B cell (primary cell): ENCODE measurements around the gene CHRM2. TPM values are rescaled to one million over a fixed set of nuclear protein-coding genes. Genes with fewer than 3 reads are reported as not detected.

Source experiments
- ATAC-seq: fragments of 200-7000 bp; cut with Tn5 transposase; one replicate; pipeline ENCODE4 v1.10.0; 2021; ENCODE audit warnings: low read depth, mild to moderate bottlenecking, moderate number of reproducible peaks, moderate library complexity
- CTCF ChIA-PET: fragments of 350-600 bp; sonication (Branson Sonifier 250); formaldehyde crosslinking; loops from one replicate; lab custom pipeline; 2021; ENCODE audit warnings: antibody characterized with exemption, inconsistent platforms; lab: Charles Lee
- POLR2A ChIA-PET: fragments of 350-600 bp; sonication (Branson Sonifier 250); formaldehyde crosslinking; loops from one replicate; lab custom pipeline; 2021; ENCODE audit warnings: antibody characterized with exemption; lab: Charles Lee
- DNase-seq: peaks from one replicate; pipeline ENCODE4 v3.0.0; 2013
- H2AFZ ChIP-seq: 2 replicates; pipeline ENCODE4 v1.6.1; 2012; ENCODE audit warnings: mild to moderate bottlenecking, low read depth, low read length; ENCODE audit not compliant: insufficient read depth, poor library complexity, severe bottlenecking
- H3K27ac ChIP-seq, 2 donors: 1 replicate in 1 of 2; 2 replicates in 1 of 2; pipeline ENCODE4 v1.5.1; 2012 to 2013; ENCODE audit warnings: low read length in 2 of 2, mild to moderate bottlenecking in 2 of 2, moderate library complexity in 1 of 2
- H3K27me3 ChIP-seq, 4 experiments: fragments of 200-600 bp in 1 of 4; sonication (generic) in 1 of 4; replicated peaks in 1 of 4; 1 replicate in 2 of 4; 2 replicates in 2 of 4; pipeline versions ENCODE4 v1.6.1 to v1.7.0; 2013 to 2016; ENCODE audit warnings: low read length in 3 of 4, mild to moderate bottlenecking in 2 of 4, mixed read lengths in 1 of 4, moderate library complexity in 1 of 4; ENCODE audit not compliant: insufficient read depth in 4 of 4, control insufficient read depth in 3 of 4; ENCODE audit errors: control extremely low read depth in 1 of 4
- H3K36me3 ChIP-seq, 2 experiments: replicated peaks in 1 of 2; 1 replicate in 1 of 2; 2 replicates in 1 of 2; pipeline versions ENCODE4 v1.6.1 to v1.7.1; 2013; ENCODE audit warnings: low read length in 1 of 2; ENCODE audit not compliant: insufficient read depth in 2 of 2, control insufficient read depth in 1 of 2; ENCODE audit errors: control extremely low read depth in 1 of 2, extremely low read depth in 1 of 2
- H3K4me1 ChIP-seq, 2 donors: fragments of 200-600 bp in 1 of 2; sonication (generic) in 1 of 2; 1 replicate in 1 of 2; 2 replicates in 1 of 2; pipeline versions ENCODE4 v1.5.1 to v1.6.1; 2013 to 2017; ENCODE audit warnings: low read length in 2 of 2; ENCODE audit not compliant: control insufficient read depth in 2 of 2, insufficient read depth in 2 of 2
- H3K4me2 ChIP-seq: replicated peaks from 2 replicates; pipeline ENCODE3; 2012; ENCODE audit warnings: mild to moderate bottlenecking, low read depth, low read length; ENCODE audit not compliant: poor library complexity, severe bottlenecking
- H3K4me3 ChIP-seq, 5 experiments: fragments of 200-600 bp in 1 of 5; sonication (generic) in 1 of 5; 1 replicate in 3 of 5; 2 replicates in 2 of 5; pipeline versions ENCODE4 v1.5.1 to v1.7.0; 2011 to 2016; ENCODE audit warnings: low read length in 4 of 5, mild to moderate bottlenecking in 4 of 5, low read depth in 2 of 5, control low read depth in 1 of 5, moderate library complexity in 1 of 5; ENCODE audit not compliant: insufficient read depth in 1 of 5; ENCODE audit errors: control extremely low read depth in 1 of 5, extremely low read depth in 1 of 5
- H3K79me2 ChIP-seq: fragments of 200-600 bp; sonication (generic); one replicate; pipeline ENCODE4 v1.6.0; 2016; ENCODE audit warnings: low read length; ENCODE audit not compliant: control insufficient read depth, insufficient read depth
- H3K9ac ChIP-seq: fragments of 200-600 bp; sonication (generic); 2 replicates; pipeline ENCODE4 v1.6.1; 2017; ENCODE audit warnings: mild to moderate bottlenecking, low read length, moderate library complexity
- H3K9me3 ChIP-seq, 3 donors: one replicate each; pipeline versions ENCODE4 v1.6.1 to v1.7.1; 2013; ENCODE audit warnings: low read length in 2 of 3; ENCODE audit not compliant: control insufficient read depth in 2 of 3, insufficient read depth in 1 of 3; ENCODE audit errors: control extremely low read depth in 1 of 3
- H4K20me1 ChIP-seq: 2 replicates; pipeline ENCODE4 v1.6.0; 2012; ENCODE audit warnings: mild to moderate bottlenecking, low read length; ENCODE audit not compliant: insufficient read depth, control insufficient read depth, poor library complexity, severe bottlenecking
- H3K27ac Mint-ChIP-seq: one replicate; pipeline ENCODE4 v1.8.0; 2021; ENCODE audit warnings: mixed read lengths
- H3K27me3 Mint-ChIP-seq: one replicate; pipeline ENCODE4 v1.8.0; 2021; ENCODE audit warnings: mixed read lengths
- H3K4me1 Mint-ChIP-seq: one replicate; pipeline ENCODE4 v1.8.0; 2021; ENCODE audit warnings: mixed read lengths
- H3K4me3 Mint-ChIP-seq: one replicate; pipeline ENCODE4 v1.8.0; 2021; ENCODE audit warnings: mixed read lengths
- H3K9me3 Mint-ChIP-seq: one replicate; pipeline ENCODE4 v1.8.0; 2022; ENCODE audit warnings: mixed read lengths; ENCODE audit not compliant: insufficient read depth
- CTCF ChIP-seq: fragments of 200-600 bp; IDR thresholded peaks from one replicate; pipeline ENCODE4 v1.8.0; 2022; ENCODE audit warnings: antibody characterized with exemption, mild to moderate bottlenecking
- EZH2 ChIP-seq: IDR thresholded peaks from 2 replicates; pipeline ENCODE4 v1.6.1; 2012; ENCODE audit warnings: borderline replicate concordance, low read depth, mild to moderate bottlenecking, moderate library complexity, low read length; ENCODE audit not compliant: insufficient read depth, poor library complexity, severe bottlenecking
- WGBS: methylation state at CpG from one replicate; pipeline ENCODE4 v1.1.5; 2013; ENCODE audit warnings: missing lambda C conversion rate; ENCODE audit not compliant: insufficient coverage; 5-methylcytosine and 5-hydroxymethylcytosine counted together
- intact Hi-C: fragments of 100-400 bp; cut with micrococcal nuclease; formaldehyde crosslinking; loops from one replicate; pipeline ENCODE4 v1.10.0; 2022
- polyA plus RNA-seq: library from polyadenylated mRNA; depleted of rRNA; stranded (reverse); fragments of >200 nt; gene quantifications from 2 replicates; pipeline ENCODE4 v1.2.3, GENCODE V29; 2012
- total RNA-seq, 2 donors: library from RNA; stranded (reverse); fragments of 120-200 nt in 1 of 2; gene quantifications; 1 replicate in 1 of 2; 2 replicates in 1 of 2; pipeline versions ENCODE4 v1.2.3 to v1.2.4, GENCODE V29; 2013 to 2022

The CHRM2 gene
- total and polyA plus RNA-seq, 2 donors (not counting 1 experiment from before 2014, with no cell fraction given), result not detected

GRCh38 chr7:136883046-136883445, 14.6 kb downstream of the CHRM2 start:
- CTCF ChIA-PET, result no interaction called here
- H3K9ac ChIP-seq, result no peak overlapping the region
- WGBS, result no CpG with 5 or more reads among the region's 3 CpGs
- no peaks in the 10 kb centered on the region for H3K4me1 ChIP-seq
- H3K4me1 Mint-ChIP-seq, result no peaks in the 10 kb centered on the region
- no peaks in the 10 kb centered on the region for H3K79me2 ChIP-seq
- intact Hi-C loops, result no loop called here
- no peak for DNase-seq
- H3K36me3 ChIP-seq, result no peaks in the 10 kb centered on the region
- H3K9me3 ChIP-seq, result no peaks in the 10 kb centered on the region
- peaks cover 2% of the 10 kb centered on the region for H3K9me3 Mint-ChIP-seq
- no peak overlapping the region for H3K4me3 Mint-ChIP-seq
- no peak for ATAC-seq
- no peak overlapping the region for H2AFZ ChIP-seq
- POLR2A ChIA-PET, result no interaction called here
- H3K27ac ChIP-seq, result no peak overlapping the region
- TF ChIP-seq EZH2, result no peak
- no peak for TF ChIP-seq CTCF
- no peaks in the 10 kb centered on the region for H3K27me3 ChIP-seq
- H4K20me1 ChIP-seq, result no peaks in the 10 kb centered on the region
- no peak overlapping the region for H3K4me3 ChIP-seq
- H3K4me2 ChIP-seq, result no peak overlapping the region
- no peaks in the 10 kb centered on the region for H3K27me3 Mint-ChIP-seq
- no peak overlapping the region for H3K27ac Mint-ChIP-seq

GRCh38 chr7:136884492-136884891, 16.0 kb downstream of the CHRM2 start:
- no peak overlapping the region for H3K4me3 Mint-ChIP-seq
- Histone ChIP-seq H3K9ac (no peak overlapping the region), H3K4me3 (no peak overlapping the region), H3K27ac (no peak overlapping the region), H3K9me3 (no peaks in the 10 kb centered on the region), H2AFZ (no peak overlapping the region), H3K79me2 (no peaks in the 10 kb centered on the region), H3K4me2 (no peak overlapping the region), H4K20me1 (no peaks in the 10 kb centered on the region), H3K36me3 (no peaks in the 10 kb centered on the region), H3K4me1 (no peaks in the 10 kb centered on the region), H3K27me3 (no peaks in the 10 kb centered on the region)
- intact Hi-C loops, result no loop called here
- POLR2A ChIA-PET, result no interaction called here
- H3K27me3 Mint-ChIP-seq, result no peaks in the 10 kb centered on the region
- DNase-seq, result no peak
- CTCF ChIA-PET, result no interaction called here
- H3K27ac Mint-ChIP-seq, result no peak overlapping the region
- ATAC-seq, result no peak
- TF ChIP-seq EZH2 (no peak), CTCF (no peak)
- WGBS, result 50% methylated on average over 1 of the region's 1 CpG
- no peaks in the 10 kb centered on the region for H3K4me1 Mint-ChIP-seq
- peaks cover 2% of the 10 kb centered on the region for H3K9me3 Mint-ChIP-seq
